KMS-11 (cell line): ENCODE results near the gene S100A5.

Source experiments
- H2AFZ ChIP-seq: fragments of 200-600 bp; sonication (generic); 2 replicates; pipeline ENCODE4 v1.6.1; 2016; ENCODE audit warnings: antibody characterized with exemption, mixed run types, low read depth
- H3K27ac ChIP-seq: fragments of 200-600 bp; sonication (generic); 2 replicates; pipeline ENCODE4 v1.6.1; 2016; ENCODE audit warnings: mild to moderate bottlenecking, mixed run types
- H3K27me3 ChIP-seq: fragments of 200-600 bp; sonication (generic); 2 replicates; pipeline ENCODE4 v1.6.1; 2017; ENCODE audit warnings: mild to moderate bottlenecking, low read depth, mixed run types, moderate library complexity; ENCODE audit not compliant: insufficient read depth
- H3K36me3 ChIP-seq: fragments of 200-600 bp; sonication (generic); 2 replicates; pipeline ENCODE4 v1.6.1; 2017; ENCODE audit warnings: mild to moderate bottlenecking, mixed run types; ENCODE audit not compliant: insufficient read depth
- H3K4me1 ChIP-seq: fragments of 200-600 bp; sonication (generic); 2 replicates; pipeline ENCODE4 v1.6.1; 2016; ENCODE audit warnings: mild to moderate bottlenecking, low read depth, mixed run types; ENCODE audit not compliant: poor library complexity, severe bottlenecking
- H3K4me2 ChIP-seq: fragments of 200-600 bp; sonication (generic); 2 replicates; pipeline ENCODE4 v1.7.0; 2016; ENCODE audit warnings: mild to moderate bottlenecking, mixed run types
- H3K4me3 ChIP-seq: fragments of 200-600 bp; sonication (generic); IDR thresholded peaks from 2 replicates; pipeline ENCODE4 v1.6.1; 2017; ENCODE audit warnings: low read depth, low read length, mixed read lengths; ENCODE audit not compliant: insufficient read depth
- H3K79me2 ChIP-seq: fragments of 200-600 bp; sonication (generic); 2 replicates; pipeline ENCODE4 v1.6.1; 2016; ENCODE audit warnings: low read depth, mixed run types; ENCODE audit not compliant: insufficient read depth
- H3K9ac ChIP-seq: fragments of 200-600 bp; sonication (generic); 2 replicates; pipeline ENCODE4 v1.6.1; 2016; ENCODE audit warnings: mild to moderate bottlenecking, mixed run types
- H4K20me1 ChIP-seq: fragments of 200-600 bp; sonication (generic); 2 replicates; pipeline ENCODE4 v1.6.1; 2016; ENCODE audit warnings: mild to moderate bottlenecking, mixed run types; ENCODE audit not compliant: insufficient read depth
- CTCF ChIP-seq: fragments of 200-600 bp; sonication (generic); conservative IDR thresholded peaks from 2 replicates; pipeline ENCODE4 v1.6.1; 2017; ENCODE audit warnings: low read depth, mild to moderate bottlenecking, antibody characterized with exemption, low read length, moderate library complexity, mixed read lengths

The S100A5 gene

GRCh38 chr1:153550398-153550758 is 9.6 kb upstream of the S100A5 start:
- H3K9ac ChIP-seq: no peak overlapping the region
- no peaks in the 10 kb centered on the region for H3K79me2 ChIP-seq
- no peak overlapping the region for H3K27ac ChIP-seq
- H2AFZ ChIP-seq: no peak overlapping the region
- no peaks in the 10 kb centered on the region for H4K20me1 ChIP-seq
- no peak for TF ChIP-seq CTCF
- no peak overlapping the region for H3K4me3 ChIP-seq
- peaks cover 11% of the 10 kb centered on the region for H3K4me1 ChIP-seq
- H3K36me3 ChIP-seq: no peaks in the 10 kb centered on the region
- no peaks in the 10 kb centered on the region for H3K27me3 ChIP-seq
- H3K4me2 ChIP-seq: no peak overlapping the region

- Histone ChIP-seq H3K36me3 (no peaks in the 10 kb centered on the region), H3K4me2 (no peak overlapping the region), H3K4me1 (peaks cover 16% of the 10 kb centered on the region), H4K20me1 (no peaks in the 10 kb centered on the region), H3K27me3 (no peaks in the 10 kb centered on the region), H2AFZ (no peak overlapping the region), H3K9ac (no peak overlapping the region), H3K79me2 (no peaks in the 10 kb centered on the region), H3K27ac (no peak overlapping the region), H3K4me3 (no peak overlapping the region)
- no peak for TF ChIP-seq CTCF
These were observed 9.1 kb upstream of the S100A5 start for GRCh38 chr1:153549741-153550397.

GRCh38 chr1:153548722-153549688 is 8.3 kb upstream of the S100A5 start, which contains the start of gene S100A3:
TSS of gene S100A3 (minus strand) at chr1:153549258. CDS start at chr1:153548485, 773 bp downstream.
- Histone ChIP-seq H3K4me2 (no peak within 1 kb of the TSS), H3K27me3 (no peaks in the 10 kb centered on the region), H3K79me2 (no peaks in the 10 kb centered on the region), H3K36me3 (no peaks in the 10 kb centered on the region), H3K27ac (no peak within 1 kb of the TSS), H3K4me3 (no peak within 1 kb of the TSS), H3K9ac (no peak within 1 kb of the TSS), H2AFZ (no peak within 1 kb of the TSS), H3K4me1 (peaks cover 25% of the 10 kb centered on the region), H4K20me1 (no peaks in the 10 kb centered on the region)
- no peak for TF ChIP-seq CTCF

GRCh38 chr1:153547560-153548551 is 7.1 kb upstream of the S100A5 start:
- no peak overlapping the region for H3K9ac ChIP-seq
- H3K36me3 ChIP-seq: no peaks in the 10 kb centered on the region
- no peak overlapping the region for H3K4me2 ChIP-seq
- H2AFZ ChIP-seq: no peak overlapping the region
- H3K27ac ChIP-seq: no peak overlapping the region
- H3K4me3 ChIP-seq: no peak overlapping the region
- no peaks in the 10 kb centered on the region for H3K79me2 ChIP-seq
- TF ChIP-seq CTCF: no peak
- no peaks in the 10 kb centered on the region for H4K20me1 ChIP-seq
- no peaks in the 10 kb centered on the region for H3K27me3 ChIP-seq
- H3K4me1 ChIP-seq: peaks cover 28% of the 10 kb centered on the region
